Neuron (in vitro differentiated cells): Measurements from ENCODE around the gene CDH3.
A peak's percentile ranks its signal among the peaks of the same experiment; 100 is the strongest.

Source experiments
- H2AFZ ChIP-seq: one replicate; pipeline ENCODE4 v1.6.1; 2013; ENCODE audit warnings: low read depth, mild to moderate bottlenecking, inconsistent platforms, low read length, moderate library complexity
- H3K27me3 ChIP-seq: one replicate; pipeline ENCODE4 v1.6.1; 2013; ENCODE audit warnings: low read length; ENCODE audit not compliant: insufficient read depth
- H3K36me3 ChIP-seq: one replicate; pipeline ENCODE4 v1.6.1; 2013; ENCODE audit warnings: low read length; ENCODE audit not compliant: insufficient read depth
- H3K4me1 ChIP-seq: one replicate; pipeline ENCODE4 v1.6.1; 2013; ENCODE audit warnings: low read length; ENCODE audit not compliant: insufficient read depth
- H3K4me3 ChIP-seq: 2 replicates; pipeline ENCODE4 v1.5.1; 2013; ENCODE audit warnings: mild to moderate bottlenecking, low read length, moderate library complexity
- H3K9me3 ChIP-seq: one replicate; pipeline ENCODE4 v1.6.1; 2013; ENCODE audit warnings: low read length

Gene CDH3

GRCh38 chr16:68644715-68645493 is at the start of gene CDH3:
CDH3 (plus strand) TSS chr16:68645310; CDS start chr16:68645380, 70 bp downstream.
- Histone ChIP-seq H3K36me3 (no peaks in the 10 kb centered on the region), H3K9me3 (no peaks in the 10 kb centered on the region)

DNA sequence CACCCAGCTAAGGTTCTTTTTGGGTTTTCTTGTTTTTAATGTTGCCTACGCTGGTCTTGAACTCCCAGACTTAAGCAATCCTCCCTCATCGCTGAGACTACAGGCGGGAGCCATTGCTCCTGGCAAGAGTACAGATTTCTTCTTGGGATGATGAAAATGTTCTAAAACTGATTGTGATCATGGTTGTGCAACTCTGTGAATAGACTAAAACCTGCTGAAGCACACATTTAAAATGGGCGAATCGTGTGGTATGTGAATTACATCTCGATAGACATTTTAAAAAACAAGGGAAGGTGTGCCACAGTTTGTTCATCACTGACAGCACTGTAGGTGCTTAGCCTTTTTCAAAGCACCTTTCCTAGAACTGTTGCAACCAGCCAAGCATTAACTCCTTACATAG is 48.8 kb upstream of the CDH3 start:
- H2AFZ ChIP-seq = no peak overlapping the region
- H3K4me3 ChIP-seq = no peak overlapping the region
- no peaks in the 10 kb centered on the region for H3K4me1 ChIP-seq
- peaks cover 2% of the 10 kb centered on the region for H3K9me3 ChIP-seq
- H3K36me3 ChIP-seq = no peaks in the 10 kb centered on the region
- no peaks in the 10 kb centered on the region for H3K27me3 ChIP-seq

More at GRCh38 chr16:68644715-68645493, at the start of gene CDH3:
- Histone ChIP-seq H2AFZ (peak within 1 kb of the TSS; percentile 83), H3K27me3 (no peaks in the 10 kb centered on the region), H3K4me3 (peak within 1 kb of the TSS; percentile 55), H3K4me1 (peaks cover 21% of the 10 kb centered on the region)

DNA sequence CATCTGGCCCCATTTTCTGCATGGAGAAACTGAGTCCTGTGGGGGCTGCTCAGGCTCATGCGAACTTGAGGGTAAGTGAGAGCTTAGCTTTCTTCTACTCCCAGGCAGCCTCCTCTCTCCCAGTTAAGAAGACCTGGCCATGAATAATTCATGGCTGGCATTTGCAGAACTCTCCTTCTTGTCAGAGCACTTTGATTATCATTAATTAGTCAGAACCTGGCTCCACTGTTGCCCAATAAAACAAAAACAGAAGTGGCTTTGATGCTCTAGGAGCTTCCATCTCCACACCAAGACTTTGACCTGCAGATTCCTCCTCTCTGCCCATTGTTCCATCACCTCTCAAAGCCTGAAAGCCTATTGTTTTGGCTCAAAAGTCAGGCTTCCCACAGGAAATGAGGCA is 45.5 kb upstream of the CDH3 start:
- no peak overlapping the region for H3K4me3 ChIP-seq
- H3K4me1 ChIP-seq = no peaks in the 10 kb centered on the region
- H3K9me3 ChIP-seq = no peaks in the 10 kb centered on the region
- H3K27me3 ChIP-seq = no peaks in the 10 kb centered on the region
- H2AFZ ChIP-seq = no peak overlapping the region
- no peaks in the 10 kb centered on the region for H3K36me3 ChIP-seq

GRCh38 chr16:68605746-68606145 is 39.4 kb upstream of the CDH3 start:
- Histone ChIP-seq H3K9me3 (peaks cover 1% of the 10 kb centered on the region), H3K36me3 (no peaks in the 10 kb centered on the region), H2AFZ (no peak overlapping the region), H3K27me3 (no peaks in the 10 kb centered on the region), H3K4me3 (no peak overlapping the region), H3K4me1 (no peaks in the 10 kb centered on the region)

GRCh38 chr16:68607443-68607842 is 37.7 kb upstream of the CDH3 start:
- Histone ChIP-seq H3K4me1 (no peaks in the 10 kb centered on the region), H2AFZ (no peak overlapping the region), H3K9me3 (peaks cover 1% of the 10 kb centered on the region), H3K27me3 (no peaks in the 10 kb centered on the region), H3K36me3 (no peaks in the 10 kb centered on the region), H3K4me3 (no peak overlapping the region)

GRCh38 chr16:68608330-68608729 is 36.8 kb upstream of the CDH3 start:
- H3K9me3 ChIP-seq = peaks cover 1% of the 10 kb centered on the region
- H3K36me3 ChIP-seq = no peaks in the 10 kb centered on the region
- H3K27me3 ChIP-seq = no peaks in the 10 kb centered on the region
- no peak overlapping the region for H2AFZ ChIP-seq
- H3K4me1 ChIP-seq = no peaks in the 10 kb centered on the region
- no peak overlapping the region for H3K4me3 ChIP-seq

DNA sequence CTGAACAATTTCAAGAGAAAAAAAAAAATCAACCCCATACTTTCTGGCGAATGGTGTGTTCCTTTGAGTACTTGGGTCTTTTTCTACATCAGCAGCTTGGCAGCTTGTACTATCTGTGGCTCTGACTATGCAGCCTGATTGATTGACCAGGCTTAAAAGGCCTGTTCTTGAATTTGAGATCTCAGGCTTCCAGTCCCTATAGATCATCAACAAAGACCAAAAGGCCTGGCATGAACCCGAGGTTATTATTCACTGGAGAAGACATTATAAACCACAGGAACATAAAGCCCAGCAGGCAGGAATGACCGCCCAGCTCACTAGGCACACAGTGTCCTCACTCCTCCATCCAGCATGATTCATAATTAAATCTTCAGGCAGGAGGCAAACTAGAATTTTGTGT is 32.1 kb upstream of the CDH3 start:
- no peak overlapping the region for H2AFZ ChIP-seq
- H3K36me3 ChIP-seq = no peaks in the 10 kb centered on the region
- H3K27me3 ChIP-seq = no peaks in the 10 kb centered on the region
- no peak overlapping the region for H3K4me3 ChIP-seq
- H3K9me3 ChIP-seq = peaks cover 9% of the 10 kb centered on the region
- H3K4me1 ChIP-seq = no peaks in the 10 kb centered on the region

- Histone ChIP-seq H3K4me3 (no peak overlapping the region), H2AFZ (no peak overlapping the region), H3K27me3 (no peaks in the 10 kb centered on the region), H3K9me3 (peaks cover 9% of the 10 kb centered on the region), H3K4me1 (no peaks in the 10 kb centered on the region), H3K36me3 (no peaks in the 10 kb centered on the region)
Measured at GRCh38 chr16:68617734-68618133, 27.4 kb upstream of the CDH3 start.

- H3K9me3 ChIP-seq = no peaks in the 10 kb centered on the region
- no peaks in the 10 kb centered on the region for H3K27me3 ChIP-seq
- peaks cover 8% of the 10 kb centered on the region for H3K4me1 ChIP-seq
- no peak overlapping the region for H2AFZ ChIP-seq
- H3K4me3 ChIP-seq = no peak overlapping the region
- H3K36me3 ChIP-seq = no peaks in the 10 kb centered on the region
Measured at GRCh38 chr16:68626557-68626956, 18.6 kb upstream of the CDH3 start.

DNA sequence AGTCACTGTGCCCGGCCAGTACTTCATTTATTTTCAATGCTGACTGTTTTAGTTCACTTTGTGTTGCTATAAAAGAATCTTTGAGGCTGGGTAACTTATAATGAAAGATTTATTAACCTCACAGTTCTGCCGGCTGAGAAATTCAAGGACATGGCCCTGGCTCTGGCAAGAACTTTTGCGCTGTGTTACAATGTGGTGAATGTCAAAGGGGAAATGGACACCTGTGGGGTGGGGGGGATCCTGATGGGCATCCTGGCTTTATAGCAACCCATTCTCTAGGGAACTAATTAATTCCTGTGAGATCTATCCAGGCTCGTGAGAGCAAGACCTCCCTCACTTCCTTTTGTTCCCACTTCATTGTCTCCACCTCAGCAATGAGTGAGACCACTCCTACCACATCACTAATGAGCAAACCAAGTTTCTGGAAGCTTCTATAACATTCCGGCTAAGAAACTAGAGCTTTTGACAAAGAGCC is 17.1 kb upstream of the CDH3 start:
- H2AFZ ChIP-seq = no peak overlapping the region
- H3K27me3 ChIP-seq = no peaks in the 10 kb centered on the region
- H3K4me3 ChIP-seq = no peak overlapping the region
- H3K36me3 ChIP-seq = no peaks in the 10 kb centered on the region
- H3K9me3 ChIP-seq = no peaks in the 10 kb centered on the region
- peaks cover 8% of the 10 kb centered on the region for H3K4me1 ChIP-seq

- Histone ChIP-seq H3K27me3 (no peaks in the 10 kb centered on the region), H3K4me3 (no peak overlapping the region), H3K9me3 (no peaks in the 10 kb centered on the region), H2AFZ (no peak overlapping the region), H3K4me1 (peaks cover 8% of the 10 kb centered on the region), H3K36me3 (no peaks in the 10 kb centered on the region)
Measured at GRCh38 chr16:68629351-68629910, 15.7 kb upstream of the CDH3 start.

- no peak overlapping the region for H2AFZ ChIP-seq
- no peak overlapping the region for H3K4me3 ChIP-seq
- no peaks in the 10 kb centered on the region for H3K27me3 ChIP-seq
- H3K9me3 ChIP-seq = peaks cover 4% of the 10 kb centered on the region
- no peaks in the 10 kb centered on the region for H3K36me3 ChIP-seq
- H3K4me1 ChIP-seq = no peaks in the 10 kb centered on the region
Measured at GRCh38 chr16:68636064-68636560, 9.0 kb upstream of the CDH3 start.

DNA sequence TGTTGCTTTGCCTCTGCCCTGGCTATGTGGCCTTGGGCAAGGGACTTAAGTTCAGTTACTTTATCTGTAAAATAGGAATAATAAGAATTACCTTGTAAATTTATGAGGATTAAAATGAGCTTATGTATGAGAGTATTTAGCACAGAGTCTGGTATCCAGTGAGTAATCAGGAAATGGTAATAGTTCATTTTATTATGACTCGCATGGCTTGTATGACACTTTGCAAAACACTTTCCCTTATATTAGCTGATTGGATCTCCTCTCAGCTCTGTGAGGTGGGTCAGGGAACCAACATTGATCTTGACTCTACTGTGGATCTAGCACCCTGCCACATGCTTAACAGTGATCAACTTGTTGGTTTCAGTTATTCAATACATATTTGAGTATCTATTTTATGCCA is 8.3 kb upstream of the CDH3 start:
- Histone ChIP-seq H2AFZ (no peak overlapping the region), H3K36me3 (no peaks in the 10 kb centered on the region), H3K4me3 (no peak overlapping the region), H3K9me3 (peaks cover 4% of the 10 kb centered on the region), H3K4me1 (no peaks in the 10 kb centered on the region), H3K27me3 (no peaks in the 10 kb centered on the region)
